ENCODE results near the gene NGDN.
A peak's percentile ranks its signal among the peaks of the same experiment; 100 is the strongest.
"Not testable (repeated sequence)": the region's sequence is repeated elsewhere in the genome, so short reads cannot be mapped to it uniquely, and the experiment has no call there.

The NGDN gene

GRCh38 chr14:23469127-23469905 lies at the start of gene NGDN:
TSS of gene NGDN (plus strand) at chr14:23469703. CDS start at chr14:23469716, 13 bp downstream.
- Histone ChIP-seq H3K4me1 (ENCODE audit: control insufficient read depth, low read depth, low read length) (no peaks in the 10 kb centered on the region), H3K27ac (ENCODE audit: low read length) (peak within 1 kb of the TSS; percentile 88), H3K27me3 (ENCODE audit: control insufficient read depth, insufficient read depth, low read length) (no peaks in the 10 kb centered on the region), H3K36me3 (ENCODE audit: control insufficient read depth, low read depth, low read length) (peaks cover 31% of the 10 kb centered on the region), H3K9ac (ENCODE audit: low read length) (peak within 1 kb of the TSS; percentile 88), H3K9me3 (ENCODE audit: control insufficient read depth, low read depth, low read length) (no peaks in the 10 kb centered on the region), H3K4me3 (ENCODE audit: low read length) (peak within 1 kb of the TSS; percentile 96)

GRCh38 chr14:23421594-23421993 lies 47.9 kb upstream of the NGDN start:
- Histone ChIP-seq H3K4me3 (ENCODE audit: low read length) (no peak overlapping the region), H3K4me1 (ENCODE audit: control insufficient read depth, low read depth, low read length) (no peaks in the 10 kb centered on the region), H3K36me3 (ENCODE audit: control insufficient read depth, low read depth, low read length) (no peaks in the 10 kb centered on the region), H3K9ac (ENCODE audit: low read length) (no peak overlapping the region), H3K27ac (ENCODE audit: low read length) (no peak overlapping the region), H3K27me3 (ENCODE audit: control insufficient read depth, insufficient read depth, low read length) (no peaks in the 10 kb centered on the region), H3K9me3 (ENCODE audit: control insufficient read depth, low read depth, low read length) (no peaks in the 10 kb centered on the region)

DNA sequence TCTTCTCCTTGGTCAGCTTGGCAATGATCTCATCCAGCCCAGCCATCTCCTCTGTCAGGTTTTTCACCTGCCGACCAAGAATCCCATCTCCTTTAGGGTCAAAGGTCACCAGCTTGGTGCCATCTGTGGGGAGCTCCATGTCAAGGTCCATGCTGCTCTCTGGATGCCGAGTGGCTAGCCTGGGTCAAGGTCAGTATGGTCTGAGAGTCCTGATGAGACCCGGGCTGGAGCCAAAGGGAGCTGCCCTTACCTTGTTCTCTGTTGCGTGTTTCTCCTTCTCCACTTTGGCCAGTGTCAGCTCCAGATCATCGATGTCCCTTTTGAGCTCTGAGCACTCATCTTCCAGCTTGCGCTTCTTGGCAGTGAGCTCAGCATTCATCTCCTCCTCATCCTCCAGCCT lies 45.8 kb upstream of the NGDN start:
- Histone ChIP-seq H3K36me3 (ENCODE audit: control insufficient read depth, low read depth, low read length) (no peaks in the 10 kb centered on the region), H3K4me3 (ENCODE audit: low read length) (no peak overlapping the region), H3K9ac (ENCODE audit: low read length) (no peak overlapping the region), H3K4me1 (ENCODE audit: control insufficient read depth, low read depth, low read length) (no peaks in the 10 kb centered on the region), H3K27ac (ENCODE audit: low read length) (no peak overlapping the region), H3K9me3 (ENCODE audit: control insufficient read depth, low read depth, low read length) (no peaks in the 10 kb centered on the region), H3K27me3 (ENCODE audit: control insufficient read depth, insufficient read depth, low read length) (no peaks in the 10 kb centered on the region)

DNA sequence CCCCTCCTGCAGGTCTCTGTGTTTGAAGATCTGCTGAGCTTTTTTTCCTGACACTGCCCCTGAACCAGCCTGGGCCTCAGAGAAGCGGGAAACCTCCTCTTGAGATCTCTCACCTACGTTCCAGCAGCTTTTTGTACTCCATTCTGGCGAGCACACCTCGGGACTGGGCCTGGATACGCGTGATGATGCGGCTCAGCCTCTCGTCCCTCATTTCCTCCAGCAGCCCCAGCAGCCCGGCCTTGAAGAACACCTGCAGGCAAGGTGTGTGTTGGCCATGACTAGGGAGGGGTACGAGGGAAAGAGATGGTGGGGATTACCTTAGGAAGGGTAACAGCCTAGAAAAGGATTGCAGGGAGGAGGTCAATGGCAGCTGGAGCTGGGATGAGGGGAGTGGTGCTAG lies 44.3 kb upstream of the NGDN start:
- Histone ChIP-seq H3K4me3 (ENCODE audit: low read length) (no peak overlapping the region), H3K9me3 (ENCODE audit: control insufficient read depth, low read depth, low read length) (no peaks in the 10 kb centered on the region), H3K9ac (ENCODE audit: low read length) (no peak overlapping the region), H3K36me3 (ENCODE audit: control insufficient read depth, low read depth, low read length) (no peaks in the 10 kb centered on the region), H3K27ac (ENCODE audit: low read length) (no peak overlapping the region), H3K4me1 (ENCODE audit: control insufficient read depth, low read depth, low read length) (no peaks in the 10 kb centered on the region), H3K27me3 (ENCODE audit: control insufficient read depth, insufficient read depth, low read length) (no peaks in the 10 kb centered on the region)

GRCh38 chr14:23425798-23426197 lies 43.7 kb upstream of the NGDN start:
- not testable (repeated sequence) for H3K4me3 ChIP-seq (ENCODE audit: low read length); H3K9me3 ChIP-seq (ENCODE audit: control insufficient read depth, low read depth, low read length); H3K4me1 ChIP-seq (ENCODE audit: control insufficient read depth, low read depth, low read length); H3K27ac ChIP-seq (ENCODE audit: low read length); H3K27me3 ChIP-seq (ENCODE audit: control insufficient read depth, insufficient read depth, low read length); H3K36me3 ChIP-seq (ENCODE audit: control insufficient read depth, low read depth, low read length); H3K9ac ChIP-seq (ENCODE audit: low read length)

- Histone ChIP-seq H3K9ac (ENCODE audit: low read length) (no peak overlapping the region), H3K4me3 (ENCODE audit: low read length) (no peak overlapping the region), H3K9me3 (ENCODE audit: control insufficient read depth, low read depth, low read length) (no peaks in the 10 kb centered on the region), H3K27me3 (ENCODE audit: control insufficient read depth, insufficient read depth, low read length) (no peaks in the 10 kb centered on the region), H3K27ac (ENCODE audit: low read length) (no peak overlapping the region), H3K36me3 (ENCODE audit: control insufficient read depth, low read depth, low read length) (no peaks in the 10 kb centered on the region), H3K4me1 (ENCODE audit: control insufficient read depth, low read depth, low read length) (no peaks in the 10 kb centered on the region)
Measured at GRCh38 chr14:23428686-23429495, 40.6 kb upstream of the NGDN start.

- Histone ChIP-seq H3K27ac (ENCODE audit: low read length) (no peak overlapping the region), H3K36me3 (ENCODE audit: control insufficient read depth, low read depth, low read length) (no peaks in the 10 kb centered on the region), H3K9ac (ENCODE audit: low read length) (no peak overlapping the region), H3K27me3 (ENCODE audit: control insufficient read depth, insufficient read depth, low read length) (no peaks in the 10 kb centered on the region), H3K9me3 (ENCODE audit: control insufficient read depth, low read depth, low read length) (no peaks in the 10 kb centered on the region), H3K4me3 (ENCODE audit: low read length) (no peak overlapping the region), H3K4me1 (ENCODE audit: control insufficient read depth, low read depth, low read length) (no peaks in the 10 kb centered on the region)
Measured at GRCh38 chr14:23430016-23430722, 39.3 kb upstream of the NGDN start.

DNA sequence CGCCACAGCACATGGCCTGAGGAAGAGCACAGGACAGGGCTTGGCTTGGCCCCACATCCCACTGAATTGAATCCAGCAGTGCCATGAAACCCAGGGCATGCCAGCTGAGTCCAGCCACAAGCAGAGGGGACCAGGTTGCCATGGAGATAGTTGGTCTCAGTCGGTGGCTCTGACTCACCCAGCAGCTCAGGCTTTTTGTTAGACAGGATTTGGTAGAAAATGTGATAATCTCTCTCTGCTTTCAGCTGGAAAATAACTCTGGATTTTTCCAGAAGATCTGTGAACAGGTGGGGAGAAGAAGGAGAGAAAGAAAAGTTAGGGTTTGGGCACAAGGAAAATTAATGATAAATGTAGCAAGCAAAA lies 38.8 kb upstream of the NGDN start:
- H3K27ac ChIP-seq (ENCODE audit: low read length), result no peak overlapping the region
- H3K27me3 ChIP-seq (ENCODE audit: control insufficient read depth, insufficient read depth, low read length), result no peaks in the 10 kb centered on the region
- no peak overlapping the region for H3K9ac ChIP-seq (ENCODE audit: low read length)
- H3K36me3 ChIP-seq (ENCODE audit: control insufficient read depth, low read depth, low read length), result no peaks in the 10 kb centered on the region
- H3K4me3 ChIP-seq (ENCODE audit: low read length), result no peak overlapping the region
- H3K9me3 ChIP-seq (ENCODE audit: control insufficient read depth, low read depth, low read length), result no peaks in the 10 kb centered on the region
- no peaks in the 10 kb centered on the region for H3K4me1 ChIP-seq (ENCODE audit: control insufficient read depth, low read depth, low read length)

DNA sequence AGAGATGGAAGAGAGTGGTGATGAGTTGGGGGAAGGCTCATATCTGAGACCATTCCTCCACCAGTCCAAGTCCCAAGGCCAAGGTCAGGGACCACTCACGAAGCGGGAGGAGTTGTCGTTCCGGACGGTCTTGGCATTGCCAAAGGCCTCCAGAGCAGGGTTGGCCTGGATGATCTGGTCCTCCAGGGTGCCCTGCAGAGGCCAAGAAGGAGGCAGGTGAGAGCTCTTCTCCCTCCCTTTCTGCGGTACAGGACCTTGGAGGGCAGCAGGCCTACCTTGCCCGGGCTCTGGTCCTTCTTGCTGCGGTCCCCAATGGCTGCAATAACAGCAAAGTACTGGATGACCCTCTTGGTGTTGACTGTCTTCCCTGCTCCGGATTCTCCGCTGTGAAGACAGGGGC lies 38.0 kb upstream of the NGDN start:
- Histone ChIP-seq H3K27me3 (ENCODE audit: control insufficient read depth, insufficient read depth, low read length) (no peaks in the 10 kb centered on the region), H3K9ac (ENCODE audit: low read length) (no peak overlapping the region), H3K9me3 (ENCODE audit: control insufficient read depth, low read depth, low read length) (no peaks in the 10 kb centered on the region), H3K36me3 (ENCODE audit: control insufficient read depth, low read depth, low read length) (no peaks in the 10 kb centered on the region), H3K4me1 (ENCODE audit: control insufficient read depth, low read depth, low read length) (peaks cover 3% of the 10 kb centered on the region), H3K4me3 (ENCODE audit: low read length) (no peak overlapping the region), H3K27ac (ENCODE audit: low read length) (no peak overlapping the region)

DNA sequence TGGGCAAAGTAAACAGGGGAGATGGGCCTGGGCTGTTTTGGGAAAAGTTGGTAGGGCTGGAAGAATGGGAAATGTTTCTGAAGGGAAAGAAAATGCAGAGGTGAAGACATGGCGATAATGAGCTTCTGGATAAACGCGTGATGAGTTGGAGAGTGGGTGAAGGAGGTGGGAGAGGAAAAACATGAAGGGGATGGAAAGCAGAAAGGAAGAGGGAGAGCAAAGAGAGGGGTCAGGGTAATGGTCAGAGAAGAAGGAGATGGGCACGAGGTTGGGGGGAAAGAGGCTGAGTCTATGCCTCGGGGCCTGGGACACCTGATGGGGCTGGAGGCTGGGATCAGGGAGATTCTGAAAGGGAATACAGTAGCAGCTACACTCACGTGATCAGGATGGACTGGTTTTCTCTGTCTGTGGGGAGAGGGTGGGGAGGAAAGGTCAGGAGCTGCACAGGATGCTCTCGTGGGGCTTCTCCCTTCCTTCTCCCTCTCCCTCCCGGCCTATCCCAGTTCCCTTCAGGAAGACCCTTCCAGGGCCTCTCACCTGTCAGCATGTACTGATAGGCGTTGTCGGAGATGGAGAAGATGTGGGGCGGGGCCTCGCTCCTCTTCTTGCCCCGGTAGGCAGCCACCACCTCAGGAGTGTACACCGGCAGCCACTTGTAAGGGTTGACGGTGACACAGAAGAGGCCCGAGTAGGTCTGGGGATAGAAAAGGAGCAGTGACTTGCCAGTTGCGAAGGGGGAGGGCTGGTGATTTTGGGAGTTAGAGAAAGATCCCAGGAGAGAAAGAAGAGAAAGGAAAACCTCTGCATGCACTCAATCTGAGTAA lies 37.2 kb upstream of the NGDN start:
- no peaks in the 10 kb centered on the region for H3K36me3 ChIP-seq (ENCODE audit: control insufficient read depth, low read depth, low read length)
- no peaks in the 10 kb centered on the region for H3K27me3 ChIP-seq (ENCODE audit: control insufficient read depth, insufficient read depth, low read length)
- H3K4me3 ChIP-seq (ENCODE audit: low read length), result no peak overlapping the region

GRCh38 chr14:23432946-23433345 lies 36.6 kb upstream of the NGDN start:
- H3K4me3 ChIP-seq (ENCODE audit: low read length), result no peak overlapping the region
- H3K9me3 ChIP-seq (ENCODE audit: control insufficient read depth, low read depth, low read length), result no peaks in the 10 kb centered on the region
- no peaks in the 10 kb centered on the region for H3K27me3 ChIP-seq (ENCODE audit: control insufficient read depth, insufficient read depth, low read length)
- H3K27ac ChIP-seq (ENCODE audit: low read length), result no peak overlapping the region
- peaks cover 6% of the 10 kb centered on the region for H3K4me1 ChIP-seq (ENCODE audit: control insufficient read depth, low read depth, low read length)
- H3K9ac ChIP-seq (ENCODE audit: low read length), result no peak overlapping the region
- H3K36me3 ChIP-seq (ENCODE audit: control insufficient read depth, low read depth, low read length), result no peaks in the 10 kb centered on the region

More for the DNA sequence above, 37.2 kb upstream of the NGDN start:
- H3K9ac ChIP-seq (ENCODE audit: low read length), result no peak overlapping the region
- no peaks in the 10 kb centered on the region for H3K9me3 ChIP-seq (ENCODE audit: control insufficient read depth, low read depth, low read length)
- H3K27ac ChIP-seq (ENCODE audit: low read length), result no peak overlapping the region
- H3K4me1 ChIP-seq (ENCODE audit: control insufficient read depth, low read depth, low read length), result peaks cover 3% of the 10 kb centered on the region

Measured in iPS-18a (cell line).